H1 (cell line): ENCODE data around the gene MOV10L1. TPM values are rescaled to one million over a fixed set of nuclear protein-coding genes. Genes with fewer than 3 reads are reported as not detected.

Experiments used
- CBX8 ChIP-seq: fragments of 300-800, 300-1000 bp; sonication (generic); IDR thresholded peaks from 2 replicates; pipeline ENCODE4 v1.7.1; 2016; ENCODE audit warnings: low read depth, low read length, borderline replicate concordance
- NANOG ChIP-seq: IDR thresholded peaks from 2 replicates; pipeline ENCODE4 v1.6.1; 2011; ENCODE audit warnings: low read length, low read depth, mild to moderate bottlenecking, inconsistent platforms; ENCODE audit not compliant: insufficient read depth, poor library complexity, severe bottlenecking
- polyA plus RNA-seq, 7 experiments: library from polyadenylated mRNA; depleted of rRNA in 3 of 7; stranded (reverse) in 5 of 7; unstranded in 2 of 7; fragments of >200 nt in 5 of 7; fragments of 200-250 nt in 2 of 7; gene quantifications; 1 replicate in 5 of 7; 2 replicates in 1 of 7; 4 replicates in 1 of 7; pipeline versions ENCODE4 v1.2.1 to v1.2.3, GENCODE V29; 2011 to 2013; ENCODE audit warnings: missing spikeins in 2 of 7, mixed read lengths in 2 of 7
- total RNA-seq: library from RNA; stranded (reverse); fragmentation: NEBNext Ultra II Directional; extraction: Animal tissue kit (Norgen Biotek cat#: 25700); gene quantifications from 2 replicates; pipeline ENCODE4 v1.2.1, GENCODE V29; 2021

MOV10L1 gene
- total and polyA plus RNA-seq, 2 of the 8 experiments (the other 6 are each of a cell fraction or from before 2014, with no cell fraction given), result 0.32 TPM; not detected in 1

DNA sequence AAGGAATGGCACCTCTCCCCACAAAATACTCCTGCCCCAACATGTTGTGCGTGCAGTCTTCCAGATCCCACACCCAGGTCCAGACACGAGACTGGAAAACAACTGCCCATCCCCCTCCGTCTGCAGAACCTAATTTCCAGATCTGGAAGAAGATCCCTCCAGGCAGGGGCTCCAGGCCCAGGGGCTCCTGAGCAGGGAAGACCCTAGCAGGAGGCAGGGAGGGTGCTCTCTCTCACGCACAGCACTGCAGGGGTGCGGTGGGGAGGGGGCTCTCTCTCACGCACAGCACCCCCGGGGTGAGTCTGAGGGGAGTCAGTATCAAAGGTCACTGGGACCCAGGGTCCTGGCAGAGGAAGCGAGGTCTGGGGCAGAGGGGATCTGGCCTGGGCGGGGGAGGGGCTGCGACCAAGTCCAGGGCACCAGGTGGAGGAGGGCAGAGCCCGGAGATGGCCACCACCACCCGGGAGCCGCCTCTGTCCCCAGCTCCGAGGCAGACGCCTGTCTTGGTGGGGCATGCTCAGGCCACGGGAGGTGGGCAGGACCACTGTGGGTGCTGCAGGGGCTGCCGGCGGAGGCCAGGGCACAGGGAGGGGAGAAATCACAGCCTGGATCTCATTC lies 6.2 kb upstream of the MOV10L1 start (continued):
- TF ChIP-seq CBX8 (no peak), NANOG (no peak)
- TF ChIP-seq, all 59 proteins: peak for 0
